AG09319 (cell line): ENCODE results near the gene HGD.
"Not testable (repeated sequence)": the region's sequence is repeated elsewhere in the genome, so short reads cannot be mapped to it uniquely, and the experiment has no call there.

ENCODE experiments used
- DNase-seq: peaks from one replicate; pipeline ENCODE4 v3.0.0-alpha.2; 2010; ENCODE audit warnings: low read depth; ENCODE audit errors: extremely low read depth
- CTCF ChIP-seq: IDR thresholded peaks from 2 replicates; pipeline ENCODE4 v1.5.1; 2011; ENCODE audit warnings: low read depth, mild to moderate bottlenecking, inconsistent platforms, low read length, moderate library complexity

The HGD gene

GRCh38 chr3:120682095-120682681 lies at the start of gene HGD:
Gene HGD, minus strand, starts transcription at chr3:120682239. Its CDS starts 128 bp downstream, at chr3:120682111.
- no peak for DNase-seq
- no peak for TF ChIP-seq CTCF

- no peak for TF ChIP-seq CTCF
- DNase-seq, result no peak
These were observed 48.8 kb upstream of the HGD start for GRCh38 chr3:120730576-120731542.

- DNase-seq, result no peak
- no peak for TF ChIP-seq CTCF
These were observed 44.8 kb upstream of the HGD start for GRCh38 chr3:120726791-120727190.

- DNase-seq, result not testable (repeated sequence)
These were observed 37.3 kb upstream of the HGD start for GRCh38 chr3:120719167-120719834.

GRCh38 chr3:120713262-120713661 lies 31.2 kb upstream of the HGD start:
- DNase-seq, result no peak

GRCh38 chr3:120710369-120710768 lies 28.3 kb upstream of the HGD start:
- DNase-seq, result no peak
- no peak for TF ChIP-seq CTCF

More at GRCh38 chr3:120713262-120713661, 31.2 kb upstream of the HGD start:
- TF ChIP-seq CTCF, result no peak

GRCh38 chr3:120708408-120708807 lies 26.4 kb upstream of the HGD start:
- TF ChIP-seq CTCF, result no peak
- no peak for DNase-seq
